Renal cortical epithelial cell (primary cell): ENCODE results near the gene IL3. TPM values are rescaled to one million over a fixed set of nuclear protein-coding genes. Genes with fewer than 3 reads are reported as not detected.

Experiments used
- DNase-seq: peaks from one replicate; pipeline ENCODE4 v3.0.0-alpha.2; 2011; ENCODE audit warnings: low read depth
- total RNA-seq: library from RNA; depleted of rRNA; stranded (reverse); fragments of >200 nt; gene quantifications from 2 replicates; pipeline ENCODE4 v1.2.3, GENCODE V29; 2014

Gene IL3
- total RNA-seq = not detected in 2 replicates

- no peak for DNase-seq
Observed at GRCh38 chr5:132060501-132061161, at the start of gene IL3. Gene IL3 (plus strand): TSS chr5:132060655. CDS start chr5:132060707, 52 bp downstream.

DNA sequence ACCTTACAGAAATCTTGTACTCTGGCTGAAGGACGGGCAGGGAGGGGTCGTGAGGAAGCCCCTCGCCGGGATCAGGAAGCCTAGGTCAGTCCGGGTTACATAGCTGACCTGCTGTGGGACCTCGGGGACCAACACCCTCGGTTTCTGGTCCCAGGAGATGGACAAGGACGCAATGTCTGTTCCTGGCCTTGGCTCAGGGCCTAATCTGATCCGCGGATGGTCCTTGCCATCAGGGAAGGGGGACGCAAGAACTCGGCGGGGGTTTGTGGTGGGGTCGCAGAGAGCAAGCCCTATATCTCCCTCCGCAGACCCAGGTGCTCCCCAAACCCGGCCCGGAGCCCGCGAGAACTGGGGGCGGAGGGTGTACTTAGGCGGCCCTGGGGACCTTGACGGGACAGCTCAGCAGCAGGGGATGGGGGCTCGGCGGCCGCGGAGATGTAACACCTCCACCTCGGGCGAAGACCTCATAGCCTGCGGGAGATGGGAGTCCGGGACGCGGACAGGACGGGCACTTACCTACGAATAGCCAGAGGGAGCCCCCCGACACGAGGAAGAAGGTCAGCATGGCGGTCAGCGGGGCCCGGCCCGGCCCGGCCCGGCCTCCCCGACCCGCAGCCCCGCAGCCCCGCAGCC is 49.4 kb upstream of the IL3 start:
- DNase-seq = no peak

DNA sequence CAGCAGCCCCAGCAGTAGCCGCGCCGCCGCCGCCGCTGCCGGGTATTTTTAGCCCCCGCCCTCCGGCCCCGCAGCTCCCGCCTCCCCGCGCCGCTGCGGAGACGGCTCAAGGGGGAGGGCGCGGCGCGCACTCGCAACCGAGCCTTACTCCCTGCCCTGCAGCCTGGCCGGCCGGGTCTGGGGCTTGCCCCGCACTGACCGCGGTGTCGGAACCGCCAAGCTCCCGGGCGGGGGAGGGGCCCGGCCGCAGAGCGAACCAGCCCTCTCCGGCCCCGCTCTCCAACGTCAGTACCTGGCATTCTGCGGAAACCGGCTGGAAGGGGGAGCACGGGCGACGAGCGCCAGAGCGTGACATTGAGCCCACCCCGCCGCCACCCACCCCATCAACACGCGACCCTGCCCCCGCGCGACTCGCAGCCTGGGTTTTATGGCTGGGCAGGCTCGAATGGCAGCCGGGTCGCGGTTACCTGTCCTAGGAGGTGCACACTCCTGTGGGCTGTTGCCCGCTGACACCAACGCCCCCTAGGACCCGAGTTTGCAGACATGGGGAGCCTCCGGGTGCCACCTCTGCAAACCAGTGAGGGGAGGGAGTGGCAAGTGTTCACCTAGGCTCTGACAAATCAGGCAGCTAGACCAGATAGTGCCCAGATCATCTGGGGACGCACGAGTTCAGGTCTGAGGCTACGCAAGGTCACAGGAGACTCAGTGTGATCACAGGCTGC is 48.7 kb upstream of the IL3 start, which contains the start of gene ACSL6:
Gene ACSL6 (minus strand): TSS at position 37 of the 722 bp plus-strand sequence. CDS start 105 bp downstream, outside the sequence.
- no peak for DNase-seq

- DNase-seq = peak; percentile 49
Observed at GRCh38 chr5:132012371-132013005, 48.0 kb upstream of the IL3 start.

- no peak for DNase-seq
Observed at GRCh38 chr5:132013006-132013689, 47.3 kb upstream of the IL3 start.

- DNase-seq = no peak
Observed at GRCh38 chr5:132013711-132014110, 46.7 kb upstream of the IL3 start.

- no peak for DNase-seq
Observed at GRCh38 chr5:132016721-132017250, 43.7 kb upstream of the IL3 start.

GRCh38 chr5:132017316-132017715 is 43.1 kb upstream of the IL3 start:
- DNase-seq = no peak

GRCh38 chr5:132017738-132018625 is 42.5 kb upstream of the IL3 start:
- no peak for DNase-seq

- no peak for DNase-seq
Observed at GRCh38 chr5:132019337-132019736, 41.1 kb upstream of the IL3 start.

- no peak for DNase-seq
Observed at GRCh38 chr5:132019857-132020555, 40.4 kb upstream of the IL3 start.

DNA sequence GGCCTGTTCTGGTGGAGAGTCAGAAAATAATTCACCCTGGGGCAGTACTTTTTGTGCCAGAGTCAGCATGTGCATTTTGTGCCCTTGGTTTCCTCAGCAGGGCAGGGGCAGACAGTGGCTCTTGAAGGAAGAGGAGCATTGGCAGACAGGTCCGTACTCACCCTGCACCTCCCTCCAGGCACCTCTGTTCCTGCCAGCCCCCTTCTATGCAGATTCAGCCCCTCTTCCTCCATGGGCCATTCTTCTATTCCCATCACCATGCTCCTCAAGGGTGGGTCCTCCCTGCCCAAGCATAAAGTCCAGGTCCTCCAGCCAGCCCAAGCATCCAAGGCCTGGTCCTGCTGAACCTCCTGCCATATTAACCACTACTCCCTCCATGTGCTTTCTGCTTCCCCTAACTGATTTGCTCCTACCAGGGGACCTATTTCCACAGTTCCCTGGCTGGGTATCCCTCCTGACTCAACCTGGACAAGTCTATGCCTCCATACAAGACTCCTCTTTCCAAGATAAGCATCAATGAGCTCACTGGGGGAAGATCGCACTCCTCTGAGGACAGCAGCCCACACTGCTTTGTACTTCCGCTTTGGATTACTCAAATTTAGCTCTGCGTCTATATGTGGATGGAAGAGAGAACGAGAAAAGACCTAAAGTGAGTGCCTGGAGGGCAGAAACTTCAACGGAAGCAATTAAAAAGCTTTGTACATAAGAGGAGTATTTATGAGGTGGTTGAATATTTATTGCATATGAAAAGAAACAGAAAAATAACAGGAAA is 39.7 kb upstream of the IL3 start:
- DNase-seq = no peak

DNA sequence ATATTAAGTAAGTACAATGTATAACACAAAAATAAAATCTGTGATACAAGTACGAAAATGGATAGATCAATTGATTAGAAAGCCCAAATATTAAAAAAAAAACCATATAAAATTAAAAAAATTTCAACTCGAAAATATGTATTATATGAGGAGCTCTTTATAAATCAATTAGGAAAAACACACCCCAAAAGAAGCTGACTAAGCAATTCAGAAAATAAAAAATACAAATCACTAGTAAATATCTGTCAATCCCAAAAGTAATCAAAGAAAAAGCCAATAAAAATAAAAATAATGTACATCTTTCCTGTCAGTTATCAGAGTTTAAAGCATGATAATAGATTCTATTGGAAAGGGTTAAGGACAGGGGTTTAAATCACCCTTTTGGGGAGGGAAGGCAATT is 38.8 kb upstream of the IL3 start:
- DNase-seq = no peak

- DNase-seq = no peak
Observed at GRCh38 chr5:132022737-132023136, 37.7 kb upstream of the IL3 start.

DNA sequence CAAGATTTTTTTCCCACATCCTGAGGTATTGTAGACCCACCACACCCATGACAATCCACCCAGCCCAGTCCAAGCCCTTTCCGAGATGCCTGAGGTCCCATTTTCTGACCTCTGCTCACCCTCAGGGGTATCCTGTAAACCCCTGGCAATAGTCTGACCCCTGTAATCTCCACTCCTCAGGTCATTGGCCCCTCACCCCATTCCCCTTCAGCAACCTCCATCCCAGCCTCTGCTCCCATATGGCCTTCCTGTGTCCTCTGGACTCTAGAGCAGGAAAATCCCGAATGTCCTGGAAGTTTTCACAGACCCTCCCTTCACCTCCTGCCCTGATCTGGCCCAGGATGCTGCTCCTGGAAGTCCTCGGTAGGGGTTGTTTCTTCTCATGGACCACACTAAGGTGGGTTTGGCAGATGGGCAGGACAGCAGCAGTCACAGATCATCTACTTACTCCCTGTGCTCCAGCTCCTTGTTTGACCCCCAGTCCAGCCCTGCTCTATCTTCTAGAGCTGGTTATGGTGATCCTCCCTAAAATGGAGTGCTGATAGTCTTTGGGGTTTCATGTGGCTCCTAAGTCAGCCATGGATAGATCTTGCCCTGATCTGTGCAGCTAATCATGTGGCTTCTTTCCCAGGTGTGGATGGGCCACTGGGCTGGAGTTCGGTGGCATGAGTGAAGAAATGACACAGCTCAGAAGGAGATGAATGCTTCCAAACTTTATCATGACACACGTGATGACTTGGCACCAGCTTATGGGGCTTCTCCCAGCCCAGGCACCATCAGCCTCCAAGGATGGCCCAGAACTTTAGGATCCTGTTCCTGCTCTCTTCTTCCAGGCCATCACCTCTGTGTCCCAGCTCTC is 37.0 kb upstream of the IL3 start:
- no peak for DNase-seq

GRCh38 chr5:132024117-132024435 is 36.4 kb upstream of the IL3 start:
- no peak for DNase-seq

DNA sequence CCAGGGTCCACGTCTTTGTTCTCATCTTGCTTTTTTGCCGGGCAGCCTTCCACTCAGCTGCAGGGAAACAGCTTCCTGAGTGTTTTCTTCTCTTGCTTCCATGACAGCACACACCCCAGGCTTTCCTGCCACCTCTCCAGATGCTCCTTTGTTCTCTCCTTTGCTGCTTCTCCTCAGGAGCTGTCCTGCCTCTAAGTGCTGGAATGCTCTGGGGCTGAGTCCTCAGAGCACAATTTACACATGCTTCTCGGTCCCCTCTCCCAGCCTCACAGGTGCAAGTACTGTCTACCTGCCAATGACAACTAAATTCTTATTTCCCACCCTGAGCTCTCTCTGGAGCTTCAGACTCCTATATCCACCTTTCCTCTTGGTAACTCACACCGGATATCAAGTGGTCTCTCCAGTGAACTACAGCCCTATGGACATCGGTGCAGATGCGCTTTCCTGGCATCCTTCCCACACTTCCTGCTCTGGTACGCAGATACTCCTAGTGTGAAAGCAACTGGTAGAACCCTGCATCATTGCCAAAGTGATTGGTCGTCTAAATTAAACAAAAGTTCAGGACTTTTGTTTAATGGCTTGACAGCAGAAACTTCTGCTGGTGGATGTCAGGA is 35.6 kb upstream of the IL3 start:
- no peak for DNase-seq
